HFFc6 (cell line): ENCODE data around the gene TTC6. TPM values are rescaled to one million over a fixed set of nuclear protein-coding genes. Genes with fewer than 3 reads are reported as not detected.

ENCODE experiments used
- DNase-seq: peaks from one replicate; pipeline ENCODE4 v3.0.0-alpha.2; 2018
- H3K27ac Mint-ChIP-seq: 2 replicates; pipeline ENCODE4 v1.8.0; 2020; ENCODE audit warnings: mild to moderate bottlenecking, mixed read lengths
- H3K27me3 Mint-ChIP-seq: 2 replicates; pipeline ENCODE4 v1.8.0; 2021; ENCODE audit warnings: mild to moderate bottlenecking, moderate library complexity, mixed read lengths; ENCODE audit not compliant: insufficient read depth
- H3K36me3 Mint-ChIP-seq: 2 replicates; pipeline ENCODE4 v1.8.0; 2021; ENCODE audit warnings: low read depth, mixed read lengths
- H3K4me1 Mint-ChIP-seq: 2 replicates; pipeline ENCODE4 v1.8.0; 2020; ENCODE audit warnings: low read depth, mixed read lengths
- H3K4me3 Mint-ChIP-seq: 2 replicates; pipeline ENCODE4 v1.8.0; 2020; ENCODE audit warnings: mild to moderate bottlenecking, moderate library complexity, mixed read lengths
- H3K9me3 Mint-ChIP-seq: 2 replicates; pipeline ENCODE4 v1.8.0; 2020; ENCODE audit warnings: mild to moderate bottlenecking, mixed read lengths
- CTCF ChIP-seq: fragments of 200-600 bp; sonication (generic); IDR thresholded peaks from 2 replicates; pipeline ENCODE4 v1.5.0; 2021; ENCODE audit warnings: antibody characterized with exemption, mild to moderate bottlenecking
- total RNA-seq, 6 experiments: library from RNA; stranded (reverse); fragmentation: NEBNext Ultra II Directional; extraction: Animal tissue kit (Norgen Biotek cat#: 25700); gene quantifications; 2 replicates in 1 of 6; 3 replicates in 5 of 6; pipeline ENCODE4 v1.2.3, GENCODE V29; 2021

Gene TTC6
- total RNA-seq, 6 experiments from 2014 or later: 0.38 to 1.2 (median 0.62) TPM; not detected in 2

- DNase-seq: no peak
- no peak for TF ChIP-seq CTCF
- no peaks in the 10 kb centered on the region for H3K9me3 Mint-ChIP-seq
- no peak overlapping the region for H3K4me3 Mint-ChIP-seq
- H3K27ac Mint-ChIP-seq: no peak overlapping the region
- H3K36me3 Mint-ChIP-seq: no peaks in the 10 kb centered on the region
- H3K27me3 Mint-ChIP-seq: peaks cover 2% of the 10 kb centered on the region
- peaks cover 26% of the 10 kb centered on the region for H3K4me1 Mint-ChIP-seq
These were observed 25.7 kb upstream of the TTC6 start for GRCh38 chr14:37569729-37570128.

GRCh38 chr14:37571391-37571790 lies 24.0 kb upstream of the TTC6 start:
- no peak for TF ChIP-seq CTCF
- Mint-ChIP-seq H3K4me1 (peaks cover 26% of the 10 kb centered on the region), H3K27ac (no peak overlapping the region), H3K4me3 (no peak overlapping the region), H3K9me3 (no peaks in the 10 kb centered on the region), H3K27me3 (peaks cover 6% of the 10 kb centered on the region), H3K36me3 (no peaks in the 10 kb centered on the region)
- no peak for DNase-seq

GRCh38 chr14:37573356-37573755 lies 22.1 kb upstream of the TTC6 start:
- no peak for TF ChIP-seq CTCF
- peaks cover 21% of the 10 kb centered on the region for H3K4me1 Mint-ChIP-seq
- no peak overlapping the region for H3K4me3 Mint-ChIP-seq
- H3K36me3 Mint-ChIP-seq: no peaks in the 10 kb centered on the region
- DNase-seq: peak; percentile 18
- H3K27ac Mint-ChIP-seq: no peak overlapping the region
- H3K9me3 Mint-ChIP-seq: no peaks in the 10 kb centered on the region
- peaks cover 8% of the 10 kb centered on the region for H3K27me3 Mint-ChIP-seq

GRCh38 chr14:37579274-37579673 lies 16.2 kb upstream of the TTC6 start:
- peaks cover 12% of the 10 kb centered on the region for H3K27me3 Mint-ChIP-seq
- no peaks in the 10 kb centered on the region for H3K36me3 Mint-ChIP-seq
- no peak for TF ChIP-seq CTCF
- no peaks in the 10 kb centered on the region for H3K9me3 Mint-ChIP-seq
- DNase-seq: no peak
- H3K27ac Mint-ChIP-seq: no peak overlapping the region
- H3K4me3 Mint-ChIP-seq: no peak overlapping the region
- peaks cover 16% of the 10 kb centered on the region; the same call in 1 of the 2 replicates for H3K4me1 Mint-ChIP-seq

GRCh38 chr14:37580146-37580545 lies 15.3 kb upstream of the TTC6 start:
- H3K4me1 Mint-ChIP-seq: peaks cover 16% of the 10 kb centered on the region; the same call in 1 of the 2 replicates
- peaks cover 18% of the 10 kb centered on the region for H3K27me3 Mint-ChIP-seq
- H3K27ac Mint-ChIP-seq: no peak overlapping the region
- no peak for DNase-seq
- H3K4me3 Mint-ChIP-seq: no peak overlapping the region
- H3K9me3 Mint-ChIP-seq: no peaks in the 10 kb centered on the region
- H3K36me3 Mint-ChIP-seq: no peaks in the 10 kb centered on the region
- TF ChIP-seq CTCF: no peak
